Liver (tissue), 9 donors: Measurements from ENCODE around the gene MAGI1. TPM values are rescaled to one million over a fixed set of nuclear protein-coding genes. Genes with fewer than 3 reads are reported as not detected.

ENCODE experiments used
- DNase-seq: peaks from one replicate; pipeline ENCODE4 v3.0.0-alpha.2; 2017; ENCODE audit warnings: low spot score
- H3K27ac ChIP-seq, 2 donors: one replicate each; pipeline ENCODE4 v1.7.0; 2013; ENCODE audit warnings: inconsistent platforms in 2 of 2, low read length in 2 of 2, control low read depth in 1 of 2, low read depth in 1 of 2, mild to moderate bottlenecking in 1 of 2
- H3K27me3 ChIP-seq, 4 donors: one replicate each; pipeline versions ENCODE4 v1.6.1 to v1.7.0; 2013; ENCODE audit warnings: low read length in 3 of 4, inconsistent platforms in 1 of 4, mild to moderate bottlenecking in 1 of 4, moderate library complexity in 1 of 4; ENCODE audit not compliant: control insufficient read depth in 4 of 4, insufficient read depth in 4 of 4
- H3K36me3 ChIP-seq, 4 donors: one replicate each; pipeline versions ENCODE4 v1.6.1 to v1.7.0; 2013; ENCODE audit warnings: low read length in 3 of 4, mild to moderate bottlenecking in 3 of 4, low read depth in 1 of 4, moderate library complexity in 1 of 4; ENCODE audit not compliant: control insufficient read depth in 4 of 4, insufficient read depth in 3 of 4
- H3K4me1 ChIP-seq, 4 donors: one replicate each; pipeline versions ENCODE4 v1.6.1 to v1.7.0; 2013; ENCODE audit warnings: low read length in 3 of 4, mild to moderate bottlenecking in 3 of 4, moderate library complexity in 1 of 4; ENCODE audit not compliant: control insufficient read depth in 4 of 4, insufficient read depth in 4 of 4
- H3K4me3 ChIP-seq, 3 donors: one replicate each; pipeline versions ENCODE4 v1.6.1 to v1.7.0; 2013; ENCODE audit warnings: low read length in 3 of 3, control low read depth in 1 of 3, low read depth in 1 of 3, mild to moderate bottlenecking in 1 of 3
- H3K9ac ChIP-seq, 2 donors: one replicate each; pipeline ENCODE4 v1.7.0; 2013; ENCODE audit warnings: low read length in 2 of 2, mild to moderate bottlenecking in 2 of 2, moderate library complexity in 2 of 2, control low read depth in 1 of 2, low read depth in 1 of 2
- H3K9me3 ChIP-seq, 4 donors: one replicate each; pipeline versions ENCODE4 v1.6.1 to v1.7.0; 2013; ENCODE audit warnings: low read length in 3 of 4; ENCODE audit not compliant: control insufficient read depth in 4 of 4
- CTCF ChIP-seq: fragments of 150-350 bp; IDR thresholded peaks from 2 replicates; pipeline ENCODE4 v1.5.1; 2017; ENCODE audit warnings: improper control_type of control experiment, low read depth, low read length; ENCODE audit not compliant: missing input control
- FOXA1 ChIP-seq: IDR thresholded peaks from 2 replicates; pipeline ENCODE4 v1.6.1; 2016; ENCODE audit warnings: antibody characterized with exemption
- NR2F2 ChIP-seq: IDR thresholded peaks from 2 replicates; pipeline ENCODE4 v1.6.1; 2016; ENCODE audit warnings: antibody characterized with exemption
- RAD21 ChIP-seq, 2 donors: IDR thresholded peaks; 2 replicates each; pipeline ENCODE4 v1.6.1; 2016; ENCODE audit warnings: antibody characterized with exemption in 2 of 2, mild to moderate bottlenecking in 2 of 2
- SP1 ChIP-seq: IDR thresholded peaks from 2 replicates; pipeline ENCODE4 v1.6.1; 2018; ENCODE audit warnings: antibody characterized with exemption, mild to moderate bottlenecking
- ZBTB33 ChIP-seq: IDR thresholded peaks from 2 replicates; pipeline ENCODE4 v1.6.1; 2016; ENCODE audit warnings: antibody characterized with exemption
- WGBS: extraction: QIAGEN DNeasy Blood & Tissue Kit; methylation state at CpG from one replicate; pipeline ENCODE4 v1.1.7; 2013; 5-methylcytosine and 5-hydroxymethylcytosine counted together
- polyA plus RNA-seq, 2 donors: library from polyadenylated mRNA; stranded (reverse) in 1 of 2; unstranded in 1 of 2; fragments of 200-250 nt in 1 of 2; fragments of >200 nt in 1 of 2; fragmentation: Nextera tagmentation in 1 of 2; extraction: Ambion mirVana in 1 of 2; gene quantifications; one replicate each; pipeline versions ENCODE4 v1.2.1 to v1.2.3, GENCODE V29; 2013 to 2015
- total RNA-seq, 2 donors: library from RNA; depleted of rRNA; stranded (reverse); fragments of >200 nt; gene quantifications; one replicate each; pipeline ENCODE4 v1.2.3, GENCODE V29; 2014
- TF ChIP-seq, protein P1 (sequence below): IDR thresholded peaks from 2 replicates; pipeline ENCODE4 v1.6.1; 2016; ENCODE audit warnings: antibody characterized with exemption, mild to moderate bottlenecking
- TF ChIP-seq, protein P2 (sequence below): IDR thresholded peaks from 2 replicates; pipeline ENCODE4 v1.6.1; 2016; ENCODE audit warnings: antibody characterized with exemption
- TF ChIP-seq, protein P3 (sequence below): IDR thresholded peaks from 2 replicates; pipeline ENCODE4 v1.6.1; 2016; ENCODE audit warnings: antibody characterized with exemption
- donor health status: healthy.
- donor health status: healthy.
- donor health status: healthy.
- donor health status: healthy.
- donor health status: healthy.

Gene MAGI1
- total and polyA plus RNA-seq, 4 donors = 9.6 to 68.8 (median 14.0) TPM

GRCh38 chr3:65507437-65507836 lies 531.3 kb downstream of the MAGI1 start (continued):
- TF ChIP-seq, protein P1, sequence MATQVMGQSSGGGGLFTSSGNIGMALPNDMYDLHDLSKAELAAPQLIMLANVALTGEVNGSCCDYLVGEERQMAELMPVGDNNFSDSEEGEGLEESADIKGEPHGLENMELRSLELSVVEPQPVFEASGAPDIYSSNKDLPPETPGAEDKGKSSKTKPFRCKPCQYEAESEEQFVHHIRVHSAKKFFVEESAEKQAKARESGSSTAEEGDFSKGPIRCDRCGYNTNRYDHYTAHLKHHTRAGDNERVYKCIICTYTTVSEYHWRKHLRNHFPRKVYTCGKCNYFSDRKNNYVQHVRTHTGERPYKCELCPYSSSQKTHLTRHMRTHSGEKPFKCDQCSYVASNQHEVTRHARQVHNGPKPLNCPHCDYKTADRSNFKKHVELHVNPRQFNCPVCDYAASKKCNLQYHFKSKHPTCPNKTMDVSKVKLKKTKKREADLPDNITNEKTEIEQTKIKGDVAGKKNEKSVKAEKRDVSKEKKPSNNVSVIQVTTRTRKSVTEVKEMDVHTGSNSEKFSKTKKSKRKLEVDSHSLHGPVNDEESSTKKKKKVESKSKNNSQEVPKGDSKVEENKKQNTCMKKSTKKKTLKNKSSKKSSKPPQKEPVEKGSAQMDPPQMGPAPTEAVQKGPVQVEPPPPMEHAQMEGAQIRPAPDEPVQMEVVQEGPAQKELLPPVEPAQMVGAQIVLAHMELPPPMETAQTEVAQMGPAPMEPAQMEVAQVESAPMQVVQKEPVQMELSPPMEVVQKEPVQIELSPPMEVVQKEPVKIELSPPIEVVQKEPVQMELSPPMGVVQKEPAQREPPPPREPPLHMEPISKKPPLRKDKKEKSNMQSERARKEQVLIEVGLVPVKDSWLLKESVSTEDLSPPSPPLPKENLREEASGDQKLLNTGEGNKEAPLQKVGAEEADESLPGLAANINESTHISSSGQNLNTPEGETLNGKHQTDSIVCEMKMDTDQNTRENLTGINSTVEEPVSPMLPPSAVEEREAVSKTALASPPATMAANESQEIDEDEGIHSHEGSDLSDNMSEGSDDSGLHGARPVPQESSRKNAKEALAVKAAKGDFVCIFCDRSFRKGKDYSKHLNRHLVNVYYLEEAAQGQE = no peak

GRCh38 chr3:65503776-65504175 lies 534.9 kb downstream of the MAGI1 start:
- Histone ChIP-seq H3K36me3 (no peaks in the 10 kb centered on the region), H3K4me1 (no peaks in the 10 kb centered on the region), H3K27ac (no peak overlapping the region), H3K4me3 (no peak overlapping the region), H3K9ac (no peak overlapping the region), H3K9me3 (no peaks in the 10 kb centered on the region), H3K27me3 (no peaks in the 10 kb centered on the region)
- TF ChIP-seq, protein P2, sequence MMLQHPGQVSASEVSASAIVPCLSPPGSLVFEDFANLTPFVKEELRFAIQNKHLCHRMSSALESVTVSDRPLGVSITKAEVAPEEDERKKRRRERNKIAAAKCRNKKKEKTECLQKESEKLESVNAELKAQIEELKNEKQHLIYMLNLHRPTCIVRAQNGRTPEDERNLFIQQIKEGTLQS = no peak
- TF ChIP-seq, protein P3, sequence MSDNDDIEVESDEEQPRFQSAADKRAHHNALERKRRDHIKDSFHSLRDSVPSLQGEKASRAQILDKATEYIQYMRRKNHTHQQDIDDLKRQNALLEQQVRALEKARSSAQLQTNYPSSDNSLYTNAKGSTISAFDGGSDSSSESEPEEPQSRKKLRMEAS = no peak
- TF ChIP-seq ZBTB33 (no peak), RAD21 (IDR thresholded peaks at IDR 0.05) (no peak), FOXA1 (no peak), NR2F2 (no peak), SP1 (no peak), CTCF (no peak)
- TF ChIP-seq, protein P1 = no peak
- WGBS = 84% methylated on average over 1 of the region's 1 CpG
- no peak for DNase-seq
